Ovary (tissue), 9 donors: ENCODE data around the gene GNG7. TPM values are rescaled to one million over a fixed set of nuclear protein-coding genes. Genes with fewer than 3 reads are reported as not detected.
A peak's percentile ranks its signal among the peaks of the same experiment; 100 is the strongest.

Source experiments
- DNase-seq, 5 donors: peaks; one replicate each; pipeline ENCODE4 v3.0.0-alpha.2; 2019 to 2020
- H3K27ac ChIP-seq, 2 donors: fragments of 200-600 bp; one replicate each; pipeline versions ENCODE4 v1.5.1 to v1.8.0; 2019 to 2022
- H3K27me3 ChIP-seq: fragments of 200-600 bp; one replicate; pipeline ENCODE4 v1.8.0; 2022
- H3K36me3 ChIP-seq: fragments of 200-600 bp; sonication (generic); one replicate; pipeline ENCODE4 v1.5.1; 2019
- H3K4me1 ChIP-seq: one replicate; pipeline ENCODE4 v1.8.1; 2013; ENCODE audit warnings: mild to moderate bottlenecking, moderate library complexity; ENCODE audit not compliant: insufficient read depth
- H3K4me3 ChIP-seq: fragments of 200-600 bp; sonication (generic); one replicate; pipeline ENCODE4 v1.5.1; 2017
- H3K9me3 ChIP-seq, 2 donors: fragments of 200-600 bp in 1 of 2; sonication (generic) in 1 of 2; one replicate each; pipeline versions ENCODE4 v1.5.1 to v1.8.1; 2013 to 2019; ENCODE audit warnings: mild to moderate bottlenecking in 1 of 2, moderate library complexity in 1 of 2
- CTCF ChIP-seq, 3 donors: fragments of 450-650 bp in 2 of 3; fragments of 200-600 bp in 1 of 3; IDR thresholded peaks; one replicate each; pipeline versions ENCODE4 v1.5.1 to v1.8.0; 2016 to 2022; ENCODE audit warnings: antibody characterized with exemption in 3 of 3, mild to moderate bottlenecking in 1 of 3
- EP300 ChIP-seq: sonication (generic); formaldehyde crosslinking; IDR thresholded peaks from one replicate; pipeline ENCODE4 v1.6.1; 2017; ENCODE audit warnings: antibody characterized with exemption
- POLR2A ChIP-seq: fragments of 450-650 bp; IDR thresholded peaks from one replicate; pipeline ENCODE4 v1.6.1; 2017; ENCODE audit warnings: antibody characterized with exemption, mild to moderate bottlenecking, moderate library complexity
- WGBS, 3 donors: extraction: QIAGEN DNeasy Blood & Tissue Kit in 1 of 3; methylation state at CpG; one replicate each; pipeline versions ENCODE4 v1.1.5 to v1.1.7; 2013 to 2017; 5-methylcytosine and 5-hydroxymethylcytosine counted together
- intact Hi-C, 4 donors: fragments of 100-400 bp; cut with DNase I; formaldehyde crosslinking; loops; one replicate each; pipeline versions ENCODE4 v1.11.0 to v1.15.1; 2022 to 2023
- polyA plus RNA-seq, 2 donors: library from polyadenylated mRNA; stranded (reverse); fragments of 200-250 nt in 1 of 2; fragments of 350-450 nt in 1 of 2; fragmentation: Illumina TruSeq in 1 of 2; extraction: RNeasy Lipid Tissue Mini Kit (QIAGEN cat#74804) in 1 of 2; gene quantifications; one replicate each; pipeline ENCODE4 v1.2.3, GENCODE V29; 2013 to 2014
- total RNA-seq, 7 donors: library from RNA; depleted of rRNA in 2 of 7; stranded (reverse); fragments of >200 nt in 2 of 7; fragmentation: NEBNext Ultra II Directional in 3 of 7; extraction: Animal tissue kit (Norgen Biotek cat#: 25700) in 3 of 7; gene quantifications; one replicate each; pipeline versions ENCODE4 v1.1.0 to v1.2.4, GENCODE V29; 2016 to 2023
- donor health status: DM: no; HTN: no; CAD: no; lungs with moderate emphysema.
- donor health status: DM: no; HTN: no; CAD: no.
- donor health status: Bipolar disorder and iron deficiency.
- donor health status: DM: yes; HTN: yes; CAD: no.
- donor health status: DM: no; HTN: no; CAD: no.
- donor health status: DM: yes; HTN: yes; CAD: no.

GNG7 gene
- total and polyA plus RNA-seq, 9 donors, result 4.1 to 36.3 (median 15.1) TPM

- peak; percentile 85 to 91 (median 88) for DNase-seq
- peaks cover 18% of the 10 kb centered on the region for H3K4me1 ChIP-seq
These were observed 123.4 kb downstream of the GNG7 start for GRCh38 chr19:2578901-2579677.

GRCh38 chr19:2578391-2578890 lies 124.1 kb downstream of the GNG7 start:
- no peaks in the 10 kb centered on the region for H3K9me3 ChIP-seq
- TF ChIP-seq EP300 (no peak), POLR2A (no peak), CTCF (IDR thresholded peaks at IDR 0.05) (no peak)
- H3K27ac ChIP-seq, result peak overlapping the region; percentile 45 to 57
- no peaks in the 10 kb centered on the region for H3K27me3 ChIP-seq
- 3 to 4% (median 3%) methylated on average over 13 of the region's 13 CpGs for WGBS, 3 donors
- H3K36me3 ChIP-seq, result no peaks in the 10 kb centered on the region
- intact Hi-C loops, result loop anchor here in 2 of 4 donors (2.0 to 5.0 kb wide), 4 partner anchors 34 to 102 kb away; partner anchors contain the start of gene GADD45B (in 1 of the 2)
- peak in 3 of 5 donors; percentile 19 to 53 (median 35) for DNase-seq
- peak overlapping the region; percentile 38 for H3K4me3 ChIP-seq
- H3K4me1 ChIP-seq, result peaks cover 18% of the 10 kb centered on the region

More at GRCh38 chr19:2578901-2579677, 123.4 kb downstream of the GNG7 start:
- H3K27ac ChIP-seq, result peak overlapping the region; percentile 45 to 57
- H3K36me3 ChIP-seq, result no peaks in the 10 kb centered on the region
- H3K9me3 ChIP-seq, result no peaks in the 10 kb centered on the region
- TF ChIP-seq CTCF (IDR thresholded peaks at IDR 0.05) (peak; percentile 91 to 97 (median 97)), POLR2A (no peak), EP300 (peak; percentile 53)
- H3K4me3 ChIP-seq, result peak overlapping the region; percentile 38
- no peaks in the 10 kb centered on the region for H3K27me3 ChIP-seq
- 0 to 1% (median 1%) methylated on average over 21 to 47 of the region's 47 CpGs for WGBS, 3 donors
- intact Hi-C loops, result loop anchor here in 2 of 4 donors (1.0 to 5.0 kb wide), 5 partner anchors 33 to 104 kb away; partner anchors contain the start of gene GADD45B (in 1 of the 2)

DNA sequence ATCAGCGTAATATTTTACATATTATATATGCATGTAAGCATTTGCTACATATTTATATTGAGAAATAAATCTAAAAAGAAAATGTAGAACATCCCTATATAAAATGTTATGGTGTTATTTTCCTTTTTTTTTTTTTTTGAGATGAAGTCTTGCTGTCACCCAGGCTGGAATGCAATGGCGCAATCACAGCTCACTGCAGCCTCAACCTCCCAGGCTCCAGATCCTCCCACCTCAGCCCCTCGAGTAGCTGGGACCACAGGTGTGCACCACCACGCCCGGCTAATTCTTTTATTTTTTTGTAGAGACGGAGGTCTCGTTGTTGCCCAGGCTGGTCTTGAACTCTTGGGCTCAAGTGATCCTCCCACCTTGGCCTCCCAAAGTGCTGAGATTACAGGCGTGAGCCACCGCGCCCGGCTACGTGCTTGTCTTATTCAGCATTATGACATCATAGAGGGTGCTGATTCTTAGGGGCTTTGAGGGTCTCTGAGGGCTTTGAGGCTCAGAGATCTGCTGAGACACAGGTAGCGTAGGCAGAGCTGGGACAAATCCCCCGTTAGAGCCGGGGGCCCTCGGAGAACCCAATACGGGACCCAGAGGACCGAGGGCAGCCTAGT lies 124.7 kb downstream of the GNG7 start:
- no peak for TF ChIP-seq EP300
- no peak for TF ChIP-seq CTCF (IDR thresholded peaks at IDR 0.05)
- no peak for TF ChIP-seq POLR2A
- Histone ChIP-seq H3K36me3 (no peaks in the 10 kb centered on the region), H3K9me3 (no peaks in the 10 kb centered on the region), H3K4me3 (no peak overlapping the region), H3K27ac (peak overlapping the region in 1 of 2 donors; percentile 45), H3K4me1 (peaks cover 18% of the 10 kb centered on the region), H3K27me3 (no peaks in the 10 kb centered on the region)
- intact Hi-C loops, result loop anchor here in 2 of 4 donors (2.0 to 5.0 kb wide), 4 partner anchors 34 to 101 kb away; partner anchors contain the start of gene GADD45B (in 1 of the 2)
- DNase-seq, result peak in 3 of 5 donors; percentile 12 to 35 (median 24)
- 70 to 74% (median 74%) methylated on average over 18 of the region's 18 CpGs for WGBS, 3 donors

DNA sequence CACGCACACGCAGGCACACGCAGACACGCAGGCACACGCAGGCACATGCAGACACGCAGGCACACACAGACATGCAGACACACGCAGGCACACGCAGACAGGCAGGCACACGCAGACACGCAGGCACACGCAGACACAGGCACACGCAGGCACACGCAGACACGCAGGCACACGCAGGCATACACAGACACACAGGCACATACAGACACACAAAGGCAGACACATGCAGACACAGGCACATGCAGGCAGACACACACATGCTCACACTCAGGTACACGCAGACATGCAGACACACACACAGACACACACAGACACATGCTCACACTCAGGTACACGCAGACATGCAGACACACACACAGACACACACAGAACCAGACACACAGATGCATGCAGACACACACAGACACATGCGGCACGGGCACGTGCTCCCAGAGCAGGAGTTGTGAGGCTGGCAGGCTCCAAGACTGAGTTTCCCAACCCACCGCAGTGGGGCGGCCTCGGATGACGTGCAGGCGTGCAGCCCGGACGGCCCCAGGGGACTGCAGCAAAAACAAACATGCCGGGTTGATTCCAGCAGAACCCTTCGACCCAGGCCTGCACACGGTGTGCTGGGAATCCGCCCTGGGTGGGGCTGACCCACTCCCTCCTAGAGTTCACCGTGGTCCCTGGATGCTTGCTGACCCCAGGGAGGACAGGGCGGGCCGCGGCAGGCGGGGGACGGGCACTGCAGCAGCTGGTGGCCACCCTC lies 126.6 kb downstream of the GNG7 start:
- Histone ChIP-seq H3K27ac (peak overlapping the region in 1 of 2 donors; percentile 20), H3K27me3 (no peaks in the 10 kb centered on the region), H3K9me3 (no peaks in the 10 kb centered on the region), H3K4me3 (no peak overlapping the region), H3K4me1 (peaks cover 18% of the 10 kb centered on the region), H3K36me3 (no peaks in the 10 kb centered on the region)
- peak; percentile 77 to 91 (median 79) for DNase-seq
- peak; percentile 73 for TF ChIP-seq EP300
- TF ChIP-seq POLR2A, result no peak
- 56 to 68% (median 66%) methylated on average over 34 to 37 of the region's 37 CpGs for WGBS, 3 donors
- intact Hi-C loops, result loop anchor here in 2 of 4 donors (5.0 kb wide), 3 partner anchors 34 to 84 kb away; no protein-coding TSS in a partner anchor
